PC-3 (cell line): Measurements from ENCODE around the gene TM4SF18.

Source experiments
- EZH2 ChIP-seq: fragments of 300-600 bp; sonication (generic); IDR thresholded peaks from one replicate; pipeline ENCODE4 v1.6.1; 2017; ENCODE audit warnings: antibody characterized with exemption, mild to moderate bottlenecking, low read length; ENCODE audit not compliant: unreplicated experiment
- TF ChIP-seq, protein P1 (sequence below): fragments of 300-600 bp; sonication (generic); conservative IDR thresholded peaks from 2 replicates; pipeline ENCODE4 v1.5.1; 2017; ENCODE audit warnings: antibody characterized with exemption, low read depth, mild to moderate bottlenecking, low read length

DNA sequence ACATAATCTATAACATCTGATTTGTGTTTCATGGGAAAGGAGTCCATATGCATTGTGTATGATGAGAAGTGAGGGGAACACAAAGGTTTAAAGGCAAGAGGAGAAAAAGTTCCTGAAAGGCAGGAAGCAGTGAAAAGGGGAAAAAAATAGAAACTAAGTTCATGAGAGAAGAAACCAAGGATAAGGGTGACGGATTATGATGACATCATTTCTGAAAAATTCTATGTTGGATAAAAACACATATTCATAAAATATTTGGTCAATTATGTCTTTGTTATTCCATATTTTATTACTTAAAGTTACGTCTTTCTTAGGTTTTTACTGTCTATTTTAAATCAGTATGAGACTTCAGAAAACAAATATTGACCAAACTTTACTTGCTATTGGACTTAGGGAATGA, 63.3 kb downstream of the TM4SF18 start:
- TF ChIP-seq, protein P1, sequence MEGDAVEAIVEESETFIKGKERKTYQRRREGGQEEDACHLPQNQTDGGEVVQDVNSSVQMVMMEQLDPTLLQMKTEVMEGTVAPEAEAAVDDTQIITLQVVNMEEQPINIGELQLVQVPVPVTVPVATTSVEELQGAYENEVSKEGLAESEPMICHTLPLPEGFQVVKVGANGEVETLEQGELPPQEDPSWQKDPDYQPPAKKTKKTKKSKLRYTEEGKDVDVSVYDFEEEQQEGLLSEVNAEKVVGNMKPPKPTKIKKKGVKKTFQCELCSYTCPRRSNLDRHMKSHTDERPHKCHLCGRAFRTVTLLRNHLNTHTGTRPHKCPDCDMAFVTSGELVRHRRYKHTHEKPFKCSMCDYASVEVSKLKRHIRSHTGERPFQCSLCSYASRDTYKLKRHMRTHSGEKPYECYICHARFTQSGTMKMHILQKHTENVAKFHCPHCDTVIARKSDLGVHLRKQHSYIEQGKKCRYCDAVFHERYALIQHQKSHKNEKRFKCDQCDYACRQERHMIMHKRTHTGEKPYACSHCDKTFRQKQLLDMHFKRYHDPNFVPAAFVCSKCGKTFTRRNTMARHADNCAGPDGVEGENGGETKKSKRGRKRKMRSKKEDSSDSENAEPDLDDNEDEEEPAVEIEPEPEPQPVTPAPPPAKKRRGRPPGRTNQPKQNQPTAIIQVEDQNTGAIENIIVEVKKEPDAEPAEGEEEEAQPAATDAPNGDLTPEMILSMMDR = no peak
- no peak for TF ChIP-seq EZH2
